Mammary epithelial cell (primary cell): Measurements from ENCODE around the gene TCF20.

Experiments
- EZH2 ChIP-seq: IDR thresholded peaks from 2 replicates; pipeline ENCODE4 v1.6.1; 2012; ENCODE audit warnings: low read length, inconsistent platforms, borderline replicate concordance
- TF ChIP-seq, protein P1 (sequence below), 2 donors: IDR thresholded peaks in 1 of 2; conservative IDR thresholded peaks in 1 of 2; 2 replicates each; pipeline ENCODE4 v1.5.1; 2011 to 2012; ENCODE audit warnings: inconsistent platforms in 2 of 2, low read length in 2 of 2, mild to moderate bottlenecking in 2 of 2, control low read depth in 1 of 2, low read depth in 1 of 2; ENCODE audit not compliant: insufficient read depth in 1 of 2; ENCODE audit errors: extremely low read depth in 1 of 2

DNA sequence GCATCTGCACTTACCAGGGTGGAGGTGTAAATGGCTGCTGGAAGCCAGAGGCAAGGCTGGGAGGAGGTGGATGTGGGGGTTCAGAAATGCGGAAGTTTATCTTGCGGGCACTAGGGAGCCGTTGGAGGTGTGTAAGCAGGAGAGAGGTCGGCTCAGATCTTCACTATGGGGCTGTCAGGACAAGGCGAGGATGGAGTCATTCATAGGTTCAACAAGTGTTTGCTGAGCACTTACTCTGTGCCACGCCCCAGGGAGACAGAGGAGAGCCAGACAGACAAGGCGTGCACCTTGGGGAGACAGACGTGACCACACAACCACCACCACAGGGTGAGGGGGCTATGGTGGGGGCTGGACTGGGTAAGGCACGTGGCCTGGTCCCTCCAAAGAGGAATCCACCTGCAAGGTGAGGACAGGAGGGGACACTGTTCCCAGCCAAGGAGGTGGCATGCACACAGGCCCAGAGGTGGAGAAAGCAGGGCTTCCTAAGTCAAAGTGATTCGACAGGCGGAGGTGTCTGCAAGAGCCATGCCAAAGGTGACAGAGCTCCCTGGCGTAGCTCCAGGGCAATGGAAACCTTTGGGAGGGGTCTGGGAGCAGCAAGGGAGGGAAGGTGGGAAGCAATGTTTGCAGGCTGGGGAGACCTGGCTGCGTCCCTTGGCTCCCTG, 30.8 kb upstream of the TCF20 start:
- TF ChIP-seq, protein P1, sequence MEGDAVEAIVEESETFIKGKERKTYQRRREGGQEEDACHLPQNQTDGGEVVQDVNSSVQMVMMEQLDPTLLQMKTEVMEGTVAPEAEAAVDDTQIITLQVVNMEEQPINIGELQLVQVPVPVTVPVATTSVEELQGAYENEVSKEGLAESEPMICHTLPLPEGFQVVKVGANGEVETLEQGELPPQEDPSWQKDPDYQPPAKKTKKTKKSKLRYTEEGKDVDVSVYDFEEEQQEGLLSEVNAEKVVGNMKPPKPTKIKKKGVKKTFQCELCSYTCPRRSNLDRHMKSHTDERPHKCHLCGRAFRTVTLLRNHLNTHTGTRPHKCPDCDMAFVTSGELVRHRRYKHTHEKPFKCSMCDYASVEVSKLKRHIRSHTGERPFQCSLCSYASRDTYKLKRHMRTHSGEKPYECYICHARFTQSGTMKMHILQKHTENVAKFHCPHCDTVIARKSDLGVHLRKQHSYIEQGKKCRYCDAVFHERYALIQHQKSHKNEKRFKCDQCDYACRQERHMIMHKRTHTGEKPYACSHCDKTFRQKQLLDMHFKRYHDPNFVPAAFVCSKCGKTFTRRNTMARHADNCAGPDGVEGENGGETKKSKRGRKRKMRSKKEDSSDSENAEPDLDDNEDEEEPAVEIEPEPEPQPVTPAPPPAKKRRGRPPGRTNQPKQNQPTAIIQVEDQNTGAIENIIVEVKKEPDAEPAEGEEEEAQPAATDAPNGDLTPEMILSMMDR (conservative IDR thresholded peaks at IDR 0.05 in 1 of 2, IDR thresholded peaks at IDR 0.05 in 1 of 2; ENCODE audit: extremely low read depth in 1 of 2, insufficient read depth in 1 of 2, low read depth in 1 of 2, low read length in 2 of 2) = no peak
- TF ChIP-seq EZH2 = no peak
